ENCODE data around the gene HTRA2.

- no peak for TF ChIP-seq CTCF (IDR thresholded peaks at IDR 0.05)
- TF ChIP-seq POLR2A (IDR thresholded peaks at IDR 0.05), result no peak
- TF ChIP-seq EP300 (IDR thresholded peaks at IDR 0.05), result no peak
- TF ChIP-seq POLR2AphosphoS5 (IDR thresholded peaks at IDR 0.05), result no peak
These were observed 47.6 kb upstream of the HTRA2 start for GRCh38 chr2:74481961-74482800.
